ENCODE measurements around the gene ARHGEF2.

ARHGEF2 gene

DNA sequence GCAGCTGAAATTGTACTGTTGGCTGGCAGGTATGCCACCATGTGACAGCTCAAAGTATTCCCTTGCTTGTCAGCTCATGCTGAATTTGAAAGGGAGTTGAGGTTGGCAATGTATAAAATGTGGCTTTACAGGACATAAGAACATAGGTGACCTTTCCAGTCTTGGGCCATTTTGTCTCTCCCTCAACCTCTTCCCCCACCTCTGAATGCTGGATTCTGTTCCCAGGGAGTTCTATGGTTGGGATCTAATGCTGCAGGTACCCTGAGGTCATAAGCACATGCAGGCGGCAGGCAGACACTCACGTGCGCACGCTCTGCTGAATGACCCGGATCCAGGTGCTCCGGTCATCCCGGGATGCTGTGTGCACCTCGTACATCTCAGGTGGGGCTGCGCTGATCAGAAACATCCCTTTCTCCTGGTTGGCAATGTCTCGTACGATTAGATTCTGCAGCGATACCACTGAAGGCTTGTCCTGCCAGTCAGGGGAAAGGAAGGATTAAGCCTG lies 20.9 kb downstream of the ARHGEF2 start:
- no peaks in the 10 kb centered on the region for H3K27me3 ChIP-seq (ENCODE audit: control insufficient read depth, insufficient read depth, low read length)
- no peak for DNase-seq (ENCODE audit: low read depth, low spot score)
- no CpG with 5 or more reads among the region's 12 CpGs for WGBS (ENCODE audit: insufficient coverage, insufficient read length)
- no peak overlapping the region for H3K4me3 ChIP-seq (ENCODE audit: low read length)
- H3K27ac ChIP-seq (ENCODE audit: low read length) = no peak overlapping the region
- peaks cover 31% of the 10 kb centered on the region for H3K36me3 ChIP-seq (ENCODE audit: control insufficient read depth, insufficient read depth, low read length)
- H3K4me1 ChIP-seq (ENCODE audit: control insufficient read depth, insufficient read depth, low read length) = no peaks in the 10 kb centered on the region
- H3K9me3 ChIP-seq (ENCODE audit: control insufficient read depth, insufficient read depth, low read length) = no peaks in the 10 kb centered on the region

DNA sequence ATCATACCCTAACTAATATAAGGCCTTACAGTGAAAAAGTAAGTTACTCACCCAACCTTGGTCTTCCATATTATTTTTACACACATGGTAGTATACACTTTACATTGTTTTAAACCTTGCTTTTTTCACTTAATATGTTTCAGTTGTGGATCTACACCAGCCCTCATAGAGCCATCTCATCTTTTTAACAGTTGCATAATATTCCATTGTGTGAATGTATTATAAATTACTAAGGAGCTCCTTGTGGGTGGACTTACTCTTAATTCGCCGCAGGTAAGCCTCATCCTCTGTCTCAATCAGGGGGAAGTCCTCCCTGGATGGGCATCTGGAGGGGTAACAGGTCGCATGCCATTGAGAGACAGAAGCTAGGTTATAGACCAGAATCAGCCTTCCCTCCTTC lies 23.7 kb downstream of the ARHGEF2 start:
- Histone ChIP-seq H3K4me3 (ENCODE audit: low read length) (no peak overlapping the region), H3K27me3 (ENCODE audit: control insufficient read depth, insufficient read depth, low read length) (no peaks in the 10 kb centered on the region), H3K9me3 (ENCODE audit: control insufficient read depth, insufficient read depth, low read length) (no peaks in the 10 kb centered on the region), H3K27ac (ENCODE audit: low read length) (no peak overlapping the region), H3K36me3 (ENCODE audit: control insufficient read depth, insufficient read depth, low read length) (peaks cover 42% of the 10 kb centered on the region), H3K4me1 (ENCODE audit: control insufficient read depth, insufficient read depth, low read length) (no peaks in the 10 kb centered on the region; the same call in 1 of the 2 replicates)
- no CpG with 5 or more reads among the region's 3 CpGs for WGBS (ENCODE audit: insufficient coverage, insufficient read length)
- no peak for DNase-seq (ENCODE audit: low read depth, low spot score)

DNA sequence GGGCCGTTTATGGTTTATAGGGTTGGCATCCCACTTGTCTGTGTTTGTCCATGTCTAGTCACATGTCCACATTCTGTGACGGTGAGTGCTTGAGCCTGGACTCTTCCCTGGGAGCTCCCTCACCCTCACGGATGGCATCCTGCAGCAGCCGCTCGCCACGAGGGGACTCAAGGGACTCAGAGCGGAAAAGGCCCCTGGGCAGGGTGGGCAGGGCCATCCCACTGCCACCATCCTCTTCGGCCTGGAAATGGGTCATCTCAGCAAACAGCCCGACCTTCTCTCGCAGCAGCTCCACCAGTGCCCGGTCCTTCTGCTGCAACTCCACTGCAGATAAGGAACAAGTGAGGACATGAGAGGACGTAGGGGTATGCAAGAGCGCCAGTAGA lies 25.8 kb downstream of the ARHGEF2 start:
- no CpG with 5 or more reads among the region's 13 CpGs for WGBS (ENCODE audit: insufficient coverage, insufficient read length)

DNA sequence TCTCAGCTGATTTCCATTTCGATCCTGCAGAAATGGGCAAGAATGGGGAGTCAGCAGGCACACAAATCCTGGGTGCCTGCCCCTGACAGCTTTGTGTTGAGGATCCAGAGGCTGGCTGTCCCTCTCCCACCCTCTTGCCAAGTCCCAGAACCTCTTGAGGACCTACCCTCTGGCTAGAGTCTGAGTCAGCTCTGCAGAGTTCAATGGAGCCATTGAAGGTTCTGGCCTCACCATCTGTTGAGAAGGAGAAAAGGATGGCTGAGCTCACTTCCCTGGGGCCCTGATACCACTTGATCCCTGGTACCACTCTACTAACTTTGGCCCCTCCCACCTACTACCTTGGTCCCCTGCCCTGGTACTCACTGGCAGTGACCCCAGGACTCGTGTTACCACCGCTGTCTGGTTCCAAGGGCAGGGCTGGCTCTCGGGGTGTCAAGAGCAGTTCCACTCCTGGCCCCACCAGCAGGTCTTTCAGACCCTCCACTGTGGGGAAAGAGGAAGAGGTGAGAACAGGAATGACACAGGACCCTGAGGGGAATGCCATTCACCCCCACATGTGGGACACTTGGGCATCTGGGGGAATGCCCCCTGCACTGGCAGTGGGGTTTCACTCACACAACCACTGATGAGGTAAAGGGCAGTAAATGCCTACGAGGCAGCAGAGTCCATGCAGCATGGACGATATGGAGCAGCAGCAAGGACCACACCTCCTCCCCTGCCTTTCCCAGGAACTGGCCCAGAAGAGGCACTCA lies 26.4 kb downstream of the ARHGEF2 start:
- Histone ChIP-seq H3K36me3 (ENCODE audit: control insufficient read depth, insufficient read depth, low read length) (peaks cover 34% of the 10 kb centered on the region), H3K4me1 (ENCODE audit: control insufficient read depth, insufficient read depth, low read length) (no peaks in the 10 kb centered on the region; the same call in 1 of the 2 replicates), H3K27me3 (ENCODE audit: control insufficient read depth, insufficient read depth, low read length) (no peaks in the 10 kb centered on the region), H3K9me3 (ENCODE audit: control insufficient read depth, insufficient read depth, low read length) (no peaks in the 10 kb centered on the region), H3K27ac (ENCODE audit: low read length) (no peak overlapping the region), H3K4me3 (ENCODE audit: low read length) (no peak overlapping the region)
- no peak for DNase-seq (ENCODE audit: low read depth, low spot score)
- no CpG with 5 or more reads among the region's 6 CpGs for WGBS (ENCODE audit: insufficient coverage, insufficient read length)

More for the DNA sequence above, 25.8 kb downstream of the ARHGEF2 start:
- no peak overlapping the region for H3K4me3 ChIP-seq (ENCODE audit: low read length)
- H3K4me1 ChIP-seq (ENCODE audit: control insufficient read depth, insufficient read depth, low read length) = no peaks in the 10 kb centered on the region; the same call in 1 of the 2 replicates
- no peak overlapping the region for H3K27ac ChIP-seq (ENCODE audit: low read length)
- H3K9me3 ChIP-seq (ENCODE audit: control insufficient read depth, insufficient read depth, low read length) = no peaks in the 10 kb centered on the region
- DNase-seq (ENCODE audit: low read depth, low spot score) = no peak
- H3K27me3 ChIP-seq (ENCODE audit: control insufficient read depth, insufficient read depth, low read length) = no peaks in the 10 kb centered on the region
- H3K36me3 ChIP-seq (ENCODE audit: control insufficient read depth, insufficient read depth, low read length) = peaks cover 34% of the 10 kb centered on the region

DNA sequence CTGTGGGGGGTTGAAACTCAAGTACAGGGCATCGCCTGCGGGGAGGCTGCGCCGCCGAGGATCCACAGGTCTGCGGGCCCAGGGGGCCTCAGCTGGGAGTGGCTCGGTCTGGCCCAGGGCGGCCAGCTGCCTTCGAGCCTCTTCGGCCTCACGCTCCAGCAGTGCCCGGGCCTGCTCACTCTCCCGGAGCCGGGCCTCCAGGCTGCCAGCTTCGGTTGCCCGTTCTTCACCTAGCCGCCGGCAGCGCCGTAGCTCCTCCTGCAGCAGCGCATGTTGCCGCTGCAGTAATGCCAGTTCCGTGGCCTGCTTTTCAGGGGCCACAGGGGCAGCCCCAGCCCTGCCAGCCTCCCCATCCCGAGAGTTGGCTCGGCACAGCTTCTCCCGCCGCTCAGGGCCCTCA lies 27.5 kb downstream of the ARHGEF2 start:
- no peak for DNase-seq (ENCODE audit: low read depth, low spot score)
- no CpG with 5 or more reads among the region's 27 CpGs for WGBS (ENCODE audit: insufficient coverage, insufficient read length)
- peaks cover 34% of the 10 kb centered on the region for H3K36me3 ChIP-seq (ENCODE audit: control insufficient read depth, insufficient read depth, low read length)
- no peak overlapping the region for H3K4me3 ChIP-seq (ENCODE audit: low read length)
- H3K27ac ChIP-seq (ENCODE audit: low read length) = no peak overlapping the region
- H3K9me3 ChIP-seq (ENCODE audit: control insufficient read depth, insufficient read depth, low read length) = no peaks in the 10 kb centered on the region
- no peaks in the 10 kb centered on the region; the same call in 1 of the 2 replicates for H3K4me1 ChIP-seq (ENCODE audit: control insufficient read depth, insufficient read depth, low read length)
- H3K27me3 ChIP-seq (ENCODE audit: control insufficient read depth, insufficient read depth, low read length) = no peaks in the 10 kb centered on the region

DNA sequence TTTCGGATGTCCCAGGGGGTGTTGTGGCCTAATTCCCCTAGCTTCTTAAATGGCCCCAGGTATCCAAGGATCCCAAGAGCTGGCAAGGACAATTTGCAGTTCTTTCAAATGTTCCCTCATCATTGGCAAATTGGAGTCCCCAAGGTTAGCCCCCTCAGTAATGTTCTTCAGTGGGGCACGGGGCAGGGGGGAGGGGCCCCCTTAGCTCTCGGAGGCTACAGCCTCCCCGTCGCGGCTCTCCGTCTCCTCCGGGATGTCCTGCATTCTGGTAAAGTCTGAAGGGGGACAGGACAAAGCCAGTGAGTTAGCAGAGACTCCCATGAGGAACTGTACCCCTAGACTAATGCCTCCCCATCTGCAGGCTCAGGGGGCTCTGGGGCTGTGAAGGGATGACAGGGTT lies 30.6 kb downstream of the ARHGEF2 start:
- WGBS (ENCODE audit: insufficient coverage, insufficient read length) = no CpG with 5 or more reads among the region's 8 CpGs
- no peak overlapping the region for H3K27ac ChIP-seq (ENCODE audit: low read length)
- no peaks in the 10 kb centered on the region for H3K9me3 ChIP-seq (ENCODE audit: control insufficient read depth, insufficient read depth, low read length)
- no peaks in the 10 kb centered on the region for H3K27me3 ChIP-seq (ENCODE audit: control insufficient read depth, insufficient read depth, low read length)
- peaks cover 3% of the 10 kb centered on the region; the same call in 1 of the 2 replicates for H3K4me1 ChIP-seq (ENCODE audit: control insufficient read depth, insufficient read depth, low read length)
- H3K4me3 ChIP-seq (ENCODE audit: low read length) = no peak overlapping the region
- peaks cover 28% of the 10 kb centered on the region for H3K36me3 ChIP-seq (ENCODE audit: control insufficient read depth, insufficient read depth, low read length)
- DNase-seq (ENCODE audit: low read depth, low spot score) = no peak

DNA sequence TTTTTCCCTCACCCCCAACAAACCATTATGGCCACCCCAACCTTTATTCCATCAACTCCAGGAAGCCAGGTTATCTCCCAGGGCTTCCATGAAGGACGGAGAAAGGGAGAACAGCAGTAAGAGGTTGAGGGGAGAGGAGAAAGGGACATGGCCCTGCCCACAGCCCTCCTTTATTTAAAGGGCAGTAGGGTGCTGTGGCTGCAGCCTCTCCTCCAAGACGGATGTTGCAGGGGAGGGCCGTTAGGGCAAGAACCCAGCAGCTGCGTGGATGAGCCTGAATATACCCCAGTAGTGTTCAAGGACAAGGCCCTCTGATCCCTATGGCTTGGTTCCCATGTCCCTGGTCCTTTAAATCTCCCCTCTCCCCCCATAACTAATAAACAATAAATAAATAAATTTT lies 31.1 kb downstream of the ARHGEF2 start:
- no peak overlapping the region for H3K4me3 ChIP-seq (ENCODE audit: low read length)
- no peak for DNase-seq (ENCODE audit: low read depth, low spot score)
- peaks cover 24% of the 10 kb centered on the region for H3K36me3 ChIP-seq (ENCODE audit: control insufficient read depth, insufficient read depth, low read length)
- H3K27me3 ChIP-seq (ENCODE audit: control insufficient read depth, insufficient read depth, low read length) = no peaks in the 10 kb centered on the region
- no peak overlapping the region for H3K27ac ChIP-seq (ENCODE audit: low read length)
- no CpG with 5 or more reads among the region's 4 CpGs for WGBS (ENCODE audit: insufficient coverage, insufficient read length)
- H3K9me3 ChIP-seq (ENCODE audit: control insufficient read depth, insufficient read depth, low read length) = no peaks in the 10 kb centered on the region
- H3K4me1 ChIP-seq (ENCODE audit: control insufficient read depth, insufficient read depth, low read length) = peaks cover 3% of the 10 kb centered on the region; the same call in 1 of the 2 replicates

DNA sequence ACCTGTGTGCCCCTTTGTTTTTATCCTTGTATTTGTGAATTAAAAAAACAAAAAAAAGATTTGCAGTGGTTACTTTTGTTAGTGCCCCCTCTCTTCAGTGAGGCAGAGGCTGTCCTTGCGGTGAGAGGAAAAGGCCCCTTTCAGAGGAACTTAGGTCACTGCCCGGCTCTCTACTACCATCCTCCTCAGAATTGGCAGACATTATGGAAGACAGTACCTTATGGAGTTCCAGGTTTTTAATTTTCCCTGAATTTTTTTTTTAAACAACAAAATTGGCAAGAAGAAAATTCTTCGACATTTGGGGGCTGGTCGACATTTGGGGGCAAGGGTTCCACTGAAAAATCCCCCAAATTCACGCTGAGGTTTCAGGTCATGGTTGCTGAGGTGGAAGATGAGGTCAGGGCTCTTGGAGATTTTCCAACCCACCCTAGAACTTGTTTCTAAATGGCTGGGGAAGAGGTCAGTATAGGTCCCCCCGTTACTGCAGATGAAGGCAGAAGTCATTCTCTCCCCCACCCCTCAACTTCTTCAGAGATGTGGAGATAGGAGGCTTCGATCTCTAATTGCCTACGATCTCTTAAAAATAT lies 31.6 kb downstream of the ARHGEF2 start:
- peaks cover 18% of the 10 kb centered on the region for H3K36me3 ChIP-seq (ENCODE audit: control insufficient read depth, insufficient read depth, low read length)
- no peaks in the 10 kb centered on the region for H3K27me3 ChIP-seq (ENCODE audit: control insufficient read depth, insufficient read depth, low read length)
- no peaks in the 10 kb centered on the region for H3K9me3 ChIP-seq (ENCODE audit: control insufficient read depth, insufficient read depth, low read length)
- no CpG with 5 or more reads among the region's 8 CpGs for WGBS (ENCODE audit: insufficient coverage, insufficient read length)
- no peak overlapping the region for H3K4me3 ChIP-seq (ENCODE audit: low read length)
- no peak overlapping the region for H3K27ac ChIP-seq (ENCODE audit: low read length)
- peaks cover 3% of the 10 kb centered on the region; the same call in 1 of the 2 replicates for H3K4me1 ChIP-seq (ENCODE audit: control insufficient read depth, insufficient read depth, low read length)
- DNase-seq (ENCODE audit: low read depth, low spot score) = no peak

DNA sequence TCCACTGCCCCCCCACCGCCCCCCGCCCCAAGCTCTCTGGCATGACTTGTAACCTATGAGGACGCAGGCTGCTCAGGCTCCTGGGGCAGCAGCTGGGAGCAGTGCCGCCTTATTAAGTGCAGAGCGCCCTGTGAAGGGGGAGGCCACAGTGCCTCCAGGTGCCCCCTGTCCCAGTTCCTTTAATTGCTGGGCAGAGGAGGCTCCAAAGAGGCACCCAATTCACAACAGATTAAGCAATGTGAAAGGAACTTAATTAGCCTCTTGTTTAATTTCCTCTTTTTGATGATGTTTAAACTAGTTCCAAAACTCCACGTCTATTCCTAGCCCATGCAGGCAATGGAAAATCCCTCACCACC lies 33.9 kb downstream of the ARHGEF2 start:
- peaks cover 4% of the 10 kb centered on the region; the same call in 1 of the 2 replicates for H3K4me1 ChIP-seq (ENCODE audit: control insufficient read depth, insufficient read depth, low read length)
- H3K36me3 ChIP-seq (ENCODE audit: control insufficient read depth, insufficient read depth, low read length) = no peaks in the 10 kb centered on the region; the same call in 1 of the 2 replicates
- no peak for DNase-seq (ENCODE audit: low read depth, low spot score)
- H3K27ac ChIP-seq (ENCODE audit: low read length) = no peak overlapping the region
- no peak overlapping the region for H3K4me3 ChIP-seq (ENCODE audit: low read length)
- no CpG with 5 or more reads among the region's 6 CpGs for WGBS (ENCODE audit: insufficient coverage, insufficient read length)
- no peaks in the 10 kb centered on the region for H3K9me3 ChIP-seq (ENCODE audit: control insufficient read depth, insufficient read depth, low read length)
- no peaks in the 10 kb centered on the region for H3K27me3 ChIP-seq (ENCODE audit: control insufficient read depth, insufficient read depth, low read length)

DNA sequence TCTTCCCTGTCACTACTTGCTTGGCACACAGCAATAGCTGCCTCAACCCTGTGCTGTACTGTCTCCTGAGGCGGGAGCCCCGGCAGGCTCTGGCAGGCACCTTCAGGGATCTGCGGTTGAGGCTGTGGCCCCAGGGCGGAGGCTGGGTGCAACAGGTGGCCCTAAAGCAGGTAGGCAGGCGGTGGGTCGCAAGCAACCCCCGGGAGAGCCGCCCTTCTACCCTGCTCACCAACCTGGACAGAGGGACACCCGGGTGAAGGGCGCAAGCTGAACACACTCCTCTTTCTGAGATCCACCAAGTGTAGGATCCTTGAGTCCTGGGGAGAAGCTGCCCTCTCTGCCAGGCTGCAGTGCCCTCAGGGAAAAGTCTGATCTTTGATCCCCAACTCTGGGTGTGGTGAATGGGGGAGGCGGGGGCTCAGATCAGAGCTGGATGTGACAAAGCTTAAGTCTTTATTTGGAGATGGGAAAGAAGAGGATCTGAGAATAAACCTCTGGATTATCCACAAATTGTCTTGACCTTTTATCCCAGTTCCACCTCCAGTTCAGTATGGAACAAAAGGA lies 35.7 kb downstream of the ARHGEF2 start:
- no CpG with 5 or more reads among the region's 11 CpGs for WGBS (ENCODE audit: insufficient coverage, insufficient read length)
- no peaks in the 10 kb centered on the region; the same call in 1 of the 2 replicates for H3K36me3 ChIP-seq (ENCODE audit: control insufficient read depth, insufficient read depth, low read length)
- no peaks in the 10 kb centered on the region for H3K9me3 ChIP-seq (ENCODE audit: control insufficient read depth, insufficient read depth, low read length)
- peaks cover 4% of the 10 kb centered on the region; the same call in 1 of the 2 replicates for H3K4me1 ChIP-seq (ENCODE audit: control insufficient read depth, insufficient read depth, low read length)
- DNase-seq (ENCODE audit: low read depth, low spot score) = no peak
- H3K4me3 ChIP-seq (ENCODE audit: low read length) = no peak overlapping the region
- no peaks in the 10 kb centered on the region for H3K27me3 ChIP-seq (ENCODE audit: control insufficient read depth, insufficient read depth, low read length)
- H3K27ac ChIP-seq (ENCODE audit: low read length) = no peak overlapping the region
